H1 (cell line): ENCODE data around the gene IFNL1. TPM values are rescaled to one million over a fixed set of nuclear protein-coding genes. Genes with fewer than 3 reads are reported as not detected.

ENCODE experiments used
- CTCF ChIP-seq, 3 experiments: IDR thresholded peaks; 1 replicate in 2 of 3; 2 replicates in 1 of 3; pipeline versions ENCODE4 v1.5.1 to v1.6.1; 2011; ENCODE audit warnings: low read length in 3 of 3, mild to moderate bottlenecking in 3 of 3, inconsistent platforms in 2 of 3, low read depth in 1 of 3, moderate library complexity in 1 of 3; ENCODE audit not compliant: insufficient read depth in 1 of 3; ENCODE audit errors: control extremely low read depth in 1 of 3
- EZH2 ChIP-seq: fragments of 200-600 bp; sonication (generic); IDR thresholded peaks from 2 replicates; pipeline ENCODE4 v1.7.1; 2012; ENCODE audit warnings: low read depth, mild to moderate bottlenecking, moderate library complexity, low read length, inconsistent platforms; ENCODE audit not compliant: severe bottlenecking
- GABPA ChIP-seq: IDR thresholded peaks from 2 replicates; pipeline ENCODE4 v1.6.1; 2011; ENCODE audit warnings: mild to moderate bottlenecking, low read length, moderate library complexity, borderline replicate concordance; ENCODE audit not compliant: insufficient read depth
- HDAC2 ChIP-seq, 2 experiments: fragments of 300-600 bp in 1 of 2; sonication (generic) in 1 of 2; IDR thresholded peaks; 2 replicates each; pipeline ENCODE4 v1.6.1; 2011 to 2012; ENCODE audit warnings: low read depth in 2 of 2, low read length in 2 of 2, mild to moderate bottlenecking in 2 of 2, moderate library complexity in 2 of 2, borderline replicate concordance in 1 of 2, inconsistent platforms in 1 of 2
- JUN ChIP-seq: IDR thresholded peaks from 2 replicates; pipeline ENCODE4 v1.6.1; 2011; ENCODE audit warnings: low read depth, mild to moderate bottlenecking, improper control_type of control experiment, low read length
- RFX5 ChIP-seq: IDR thresholded peaks from 2 replicates; pipeline ENCODE4 v1.6.1; 2011; ENCODE audit warnings: low read depth, low read length, improper control_type of control experiment, borderline replicate concordance
- polyA plus RNA-seq, 7 experiments: library from polyadenylated mRNA; depleted of rRNA in 3 of 7; stranded (reverse) in 5 of 7; unstranded in 2 of 7; fragments of >200 nt in 5 of 7; fragments of 200-250 nt in 2 of 7; gene quantifications; 1 replicate in 5 of 7; 2 replicates in 1 of 7; 4 replicates in 1 of 7; pipeline versions ENCODE4 v1.2.1 to v1.2.3, GENCODE V29; 2011 to 2013; ENCODE audit warnings: missing spikeins in 2 of 7, mixed read lengths in 2 of 7
- total RNA-seq: library from RNA; stranded (reverse); fragmentation: NEBNext Ultra II Directional; extraction: Animal tissue kit (Norgen Biotek cat#: 25700); gene quantifications from 2 replicates; pipeline ENCODE4 v1.2.1, GENCODE V29; 2021

IFNL1 gene
- total and polyA plus RNA-seq, 2 of the 8 experiments (the other 6 are each of a cell fraction or from before 2014, with no cell fraction given), result not detected

GRCh38 chr19:39316627-39317321 lies 20.6 kb downstream of the IFNL1 start (continued):
- TF ChIP-seq HDAC2 (IDR thresholded peaks at IDR 0.05; ENCODE audit: borderline replicate concordance in 1 of 2, low read depth in 2 of 2, low read length in 2 of 2) (no peak), RFX5 (no peak), EZH2 (no peak), GABPA (no peak), JUN (no peak), CTCF (IDR thresholded peaks at IDR 0.05; ENCODE audit: control extremely low read depth in 1 of 3, insufficient read depth in 1 of 3, low read depth in 1 of 3, low read length in 3 of 3) (no peak)
